GM19239 (cell line): ENCODE measurements around the gene CPA5.
"Not testable (repeated sequence)": the region's sequence is repeated elsewhere in the genome, so short reads cannot be mapped to it uniquely, and the experiment has no call there.

Source experiments
- DNase-seq: peaks from one replicate; pipeline ENCODE4 v3.0.0; 2011; ENCODE audit warnings: low spot score; ENCODE audit not compliant: insufficient read length
- FAIRE-seq: peaks from 2 replicates; lab custom pipeline; 2011; peaks lifted over from hg19 to GRCh38; lab: Jason Lieb, UNC

Gene CPA5

DNA sequence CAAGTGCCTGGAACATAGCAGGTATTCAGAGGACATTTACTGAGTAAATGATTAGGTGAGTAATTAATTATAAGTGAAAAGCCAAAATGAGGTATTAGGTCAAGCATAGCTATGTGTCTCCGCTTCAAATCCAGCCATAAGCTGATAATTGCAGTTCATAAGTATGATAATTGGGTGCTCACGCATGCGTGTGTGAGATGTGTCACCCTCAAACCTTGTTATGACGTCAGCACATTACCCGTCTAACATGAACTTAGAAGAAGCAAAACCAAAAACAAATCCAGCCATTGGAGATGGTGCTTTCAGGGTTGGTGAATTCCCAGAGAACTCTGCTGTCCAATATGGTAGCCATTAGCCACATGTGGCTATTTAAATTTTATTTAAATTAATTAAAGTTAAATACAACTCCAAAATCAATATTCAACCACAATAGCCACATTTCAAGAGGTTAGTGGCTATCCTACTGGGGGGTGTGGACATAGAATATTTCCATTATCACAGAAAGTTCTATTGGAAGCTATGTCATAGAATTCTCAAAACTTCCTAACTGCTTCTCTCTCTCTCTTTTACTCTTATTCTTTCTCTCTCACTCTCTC, at the start of gene CPA5:
TSS of gene CPA5 (plus strand) at position 546 of the 596 bp plus-strand sequence. CDS start 1,670 bp downstream, outside the sequence.
- DNase-seq (no peak), FAIRE-seq (no peak)

DNA sequence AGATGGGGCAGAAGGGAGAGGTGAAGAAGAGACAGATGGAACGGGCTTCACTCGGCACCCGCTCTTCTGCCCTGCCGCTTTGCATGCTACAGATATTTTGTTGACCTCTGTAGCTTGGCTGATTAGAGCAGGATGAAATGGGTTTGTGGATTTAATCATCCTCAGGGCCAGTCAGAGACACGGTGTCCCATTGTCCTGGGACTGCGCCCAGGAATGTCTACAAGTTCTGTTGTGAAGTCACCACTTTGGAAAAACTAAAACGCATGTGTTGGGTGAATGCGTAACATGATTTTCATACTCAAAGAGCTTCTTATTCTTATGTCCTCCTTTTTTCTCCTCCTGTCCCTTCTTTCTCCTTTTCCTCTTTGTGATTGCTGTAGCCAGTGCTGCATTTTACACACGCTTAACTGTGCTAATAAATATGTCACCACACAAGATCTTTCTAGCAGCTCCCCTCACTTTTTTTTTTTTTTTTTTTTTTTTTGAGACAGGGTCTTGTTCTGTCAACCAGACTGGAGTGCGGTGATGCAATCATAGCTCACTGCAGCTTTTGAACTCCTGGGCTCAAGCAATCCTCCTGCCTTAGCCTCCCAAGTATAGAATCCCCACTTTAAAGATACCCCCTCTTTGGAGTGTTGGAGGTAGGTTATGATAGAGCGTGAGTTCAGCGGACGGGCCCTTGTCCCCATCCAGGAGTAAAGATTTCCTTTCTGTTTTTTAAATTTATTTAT, 48.2 kb upstream of the CPA5 start:
- no peak for FAIRE-seq
- DNase-seq: no peak

DNA sequence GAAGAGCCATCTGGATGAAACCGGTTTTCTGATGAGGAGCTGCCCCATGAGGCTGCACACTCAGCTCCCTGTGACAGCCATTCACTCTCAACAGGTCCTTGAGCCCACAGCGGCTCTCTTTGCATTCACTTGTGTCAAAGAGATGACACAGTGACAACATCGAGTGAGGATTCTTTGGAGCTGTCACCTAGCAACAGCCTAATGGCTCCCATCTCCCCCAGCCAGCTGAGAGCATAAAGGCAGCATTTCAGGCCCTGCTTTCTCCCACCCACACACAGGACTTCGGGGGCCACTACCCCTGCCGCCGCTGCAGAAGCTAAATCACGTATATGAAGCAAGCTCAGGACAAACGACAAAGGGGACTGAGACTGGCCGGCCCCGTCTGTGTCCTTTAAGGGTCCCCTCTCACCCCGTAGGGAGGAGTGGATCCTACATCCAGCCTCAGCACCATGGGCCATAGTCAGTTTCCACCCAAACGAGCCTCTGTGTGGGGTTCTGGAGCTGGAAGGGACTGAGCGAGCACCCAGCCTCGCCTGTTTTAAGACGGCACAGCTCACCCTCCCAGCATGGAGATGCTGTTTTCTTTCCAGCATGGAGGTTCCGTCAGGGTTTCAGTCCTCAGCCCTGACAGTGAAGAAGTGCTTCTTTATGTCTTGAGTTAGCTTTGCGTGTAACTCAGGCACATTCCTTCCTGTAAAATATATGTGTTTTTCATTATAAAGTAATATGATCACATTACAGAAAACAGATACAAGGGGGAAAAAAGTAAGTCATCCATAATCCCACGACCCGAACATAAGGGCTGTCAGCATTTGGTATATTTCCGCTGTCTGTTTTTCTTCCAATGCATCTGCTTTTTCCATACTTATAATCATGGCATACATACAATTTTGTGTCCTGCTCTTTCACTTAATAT, 46.7 kb upstream of the CPA5 start:
- no peak for DNase-seq
- FAIRE-seq: no peak

DNA sequence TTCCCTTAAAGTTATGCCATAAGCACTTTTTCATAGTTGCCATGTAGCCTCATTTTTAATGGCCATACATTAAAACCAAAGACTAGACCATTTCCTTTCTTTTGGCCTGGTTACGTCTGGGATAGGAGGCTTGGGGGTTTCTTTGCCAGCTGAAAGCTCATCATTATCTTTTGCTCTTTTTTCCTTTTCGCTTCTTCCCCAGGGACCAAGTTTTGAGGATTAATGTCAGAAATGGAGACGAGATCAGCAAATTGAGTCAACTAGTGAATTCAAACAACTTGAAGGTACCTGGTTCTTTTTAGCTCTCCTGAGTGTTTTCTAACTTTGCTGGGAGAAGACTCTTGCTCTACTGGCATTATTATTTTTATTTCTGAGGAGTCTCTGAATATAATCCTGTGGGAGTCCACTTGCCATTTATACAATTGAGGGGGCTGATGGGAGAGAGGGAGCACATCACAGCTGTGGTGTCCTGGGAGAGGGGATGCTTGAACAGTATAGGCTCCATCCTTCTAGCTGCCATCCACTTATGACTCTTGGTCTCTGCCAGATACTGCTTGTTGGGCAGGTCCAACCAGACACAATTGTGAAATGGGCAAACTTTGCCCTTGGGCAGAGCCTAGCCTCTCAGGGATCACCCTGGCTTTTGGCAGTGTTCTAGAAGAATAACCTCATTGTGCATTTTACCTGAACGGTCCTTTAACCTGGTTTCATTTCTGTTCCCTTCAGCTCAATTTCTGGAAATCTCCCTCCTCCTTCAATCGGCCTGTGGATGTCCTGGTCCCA, 45.9 kb upstream of the CPA5 start:
- no peak for DNase-seq
- FAIRE-seq: no peak

GRCh38 chr7:130299866-130300265, 44.8 kb upstream of the CPA5 start:
- DNase-seq: no peak
- no peak for FAIRE-seq

DNA sequence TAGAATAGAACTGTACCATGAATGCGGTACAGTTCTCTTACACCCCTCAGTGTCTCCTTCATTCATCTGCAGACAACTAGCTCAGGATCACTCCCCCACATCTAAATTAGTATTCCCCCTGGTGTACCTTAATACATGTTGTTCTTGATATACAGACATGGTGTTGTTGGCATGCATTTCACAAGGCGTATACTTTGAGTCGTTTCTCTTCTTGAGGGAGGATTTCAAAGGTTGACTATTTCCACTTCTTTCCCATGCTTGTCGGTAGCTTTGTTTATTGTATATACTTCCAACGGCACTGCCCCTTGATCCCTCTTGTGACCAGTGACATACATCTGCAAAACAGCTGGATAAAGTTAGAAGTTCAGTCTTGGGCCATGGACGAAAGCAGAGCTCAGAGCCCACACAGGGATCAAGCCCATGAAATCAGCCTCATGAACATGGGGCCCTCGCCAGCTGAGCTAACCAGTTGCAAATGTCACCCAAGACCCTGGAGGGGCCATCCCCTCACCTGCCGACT, 43.1 kb upstream of the CPA5 start:
- FAIRE-seq (no peak), DNase-seq (no peak)

DNA sequence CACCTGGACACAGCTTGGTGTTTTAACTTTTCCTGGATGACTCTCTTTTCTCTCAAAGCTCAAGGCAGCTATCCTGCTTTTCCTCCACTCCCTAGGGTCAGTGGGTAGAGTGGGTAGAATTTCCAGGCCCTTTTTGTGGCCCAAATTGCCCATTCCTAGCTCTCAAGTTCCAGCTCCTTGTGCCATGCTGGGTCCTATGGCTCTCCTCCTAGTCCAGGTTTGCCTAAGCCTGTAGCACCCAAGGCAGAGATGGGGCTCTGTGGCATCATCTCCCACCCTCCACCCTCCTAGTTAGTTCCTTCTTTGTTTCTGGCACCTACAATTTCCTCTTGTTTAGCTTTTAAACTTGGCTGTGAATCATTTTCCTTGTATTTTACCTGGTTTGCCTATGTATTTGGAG, 42.0 kb upstream of the CPA5 start:
- DNase-seq (no peak), FAIRE-seq (no peak)

DNA sequence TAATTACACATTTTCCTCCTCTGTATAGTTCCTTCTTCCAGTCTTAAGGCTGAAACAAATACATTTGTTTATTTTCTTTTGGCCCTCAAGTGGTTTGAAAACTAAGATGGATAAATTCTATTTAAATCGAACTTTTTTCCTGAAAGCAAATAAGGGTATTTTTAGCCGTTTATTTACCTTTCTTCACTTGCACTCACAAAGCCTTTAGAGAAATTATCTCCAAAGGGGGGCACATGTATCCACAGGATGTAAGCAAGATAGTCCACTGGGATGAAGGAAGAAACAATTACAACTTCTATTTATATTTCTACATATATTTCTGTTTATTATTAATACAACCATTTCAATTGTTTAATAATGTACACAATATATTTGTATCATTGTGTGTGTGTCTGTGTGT, 41.5 kb upstream of the CPA5 start:
- DNase-seq (no peak), FAIRE-seq (no peak)

DNA sequence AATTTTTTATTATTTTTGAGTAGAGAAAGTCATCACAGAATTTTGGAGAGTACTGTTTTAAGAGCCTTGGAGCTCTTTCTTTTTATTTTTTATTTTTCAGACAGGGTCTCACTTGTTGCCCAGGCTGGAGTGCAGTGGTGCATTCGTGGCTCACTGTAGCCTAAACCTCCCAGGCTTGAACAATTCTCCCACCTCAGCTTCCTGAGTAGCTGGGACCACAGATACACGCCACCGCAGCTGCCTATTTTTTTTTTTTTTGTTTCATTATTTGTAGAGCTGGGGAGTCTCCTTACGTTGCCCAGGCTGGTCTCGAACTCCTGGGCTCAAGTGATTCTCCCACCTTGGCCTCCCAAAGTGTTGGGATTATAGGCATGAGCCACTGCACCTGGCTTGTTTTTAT, 41.1 kb upstream of the CPA5 start:
- FAIRE-seq: no peak
- DNase-seq: no peak

DNA sequence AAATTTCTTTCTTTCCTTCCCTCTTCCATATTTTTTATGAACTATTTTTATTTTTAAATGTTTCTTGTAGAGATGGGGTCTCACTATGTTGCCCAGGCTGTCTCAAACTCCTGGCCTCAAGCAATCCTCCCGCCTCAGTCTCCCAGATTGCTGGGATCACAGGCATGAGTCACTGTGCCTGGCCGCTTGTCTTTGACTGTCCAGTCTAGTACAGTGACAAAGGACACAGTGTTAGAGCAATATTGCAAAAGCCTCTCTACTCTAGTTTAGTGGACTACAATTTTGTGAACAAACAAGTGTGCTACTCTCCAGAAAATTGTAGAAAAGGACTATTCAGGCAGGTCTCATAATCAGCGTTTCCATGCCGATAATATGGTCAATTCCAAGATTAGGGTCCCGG, 40.6 kb upstream of the CPA5 start:
- FAIRE-seq: no peak
- no peak for DNase-seq

GRCh38 chr7:130304878-130305277, 39.7 kb upstream of the CPA5 start:
- DNase-seq (no peak), FAIRE-seq (no peak)

DNA sequence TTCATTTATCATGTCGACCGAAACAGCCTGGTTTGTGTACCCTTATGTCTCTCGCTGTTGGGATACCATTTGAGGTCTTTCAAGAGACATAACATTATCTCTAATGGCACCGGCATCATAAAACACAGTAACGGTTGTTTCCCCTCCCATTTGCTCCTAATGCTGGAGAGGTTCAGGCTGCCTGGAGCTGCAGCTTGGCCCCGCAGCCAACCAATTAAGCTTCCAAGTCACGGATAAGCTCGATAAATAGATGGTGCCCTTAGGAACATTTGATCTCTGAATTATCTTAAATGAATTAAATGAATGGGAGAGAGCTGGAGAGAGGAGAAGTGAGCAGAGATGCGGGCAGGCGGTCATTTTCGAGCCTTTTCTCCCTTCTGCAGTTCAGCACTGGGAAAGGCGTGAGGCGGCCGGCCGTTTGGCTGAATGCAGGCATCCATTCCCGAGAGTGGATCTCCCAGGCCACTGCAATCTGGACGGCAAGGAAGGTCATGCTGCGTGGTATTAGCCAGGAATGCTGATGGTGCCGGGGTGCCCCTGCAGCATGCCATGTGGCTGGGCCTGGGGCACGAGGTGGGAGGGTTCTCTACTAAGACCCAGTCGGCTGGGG, 39.1 kb upstream of the CPA5 start:
- DNase-seq (no peak), FAIRE-seq (no peak)

DNA sequence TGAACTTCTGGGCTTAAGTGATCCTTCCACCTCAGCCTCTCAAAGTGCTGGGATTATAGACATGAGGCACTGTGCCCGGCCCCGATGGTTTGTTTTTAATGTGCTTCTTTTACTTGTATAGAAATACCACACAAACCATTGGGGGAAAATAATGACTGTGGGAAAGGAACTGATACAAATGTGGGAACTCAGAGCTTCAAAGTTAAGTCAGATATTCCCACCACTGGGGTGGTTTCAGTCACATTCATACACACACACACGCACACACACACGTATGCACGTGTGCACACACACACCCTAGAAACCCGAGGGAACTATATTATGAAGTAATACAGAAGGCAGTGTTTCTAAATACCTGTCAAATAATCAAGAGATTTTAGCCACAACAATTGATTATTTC, 34.6 kb upstream of the CPA5 start:
- DNase-seq (no peak), FAIRE-seq (no peak)

DNA sequence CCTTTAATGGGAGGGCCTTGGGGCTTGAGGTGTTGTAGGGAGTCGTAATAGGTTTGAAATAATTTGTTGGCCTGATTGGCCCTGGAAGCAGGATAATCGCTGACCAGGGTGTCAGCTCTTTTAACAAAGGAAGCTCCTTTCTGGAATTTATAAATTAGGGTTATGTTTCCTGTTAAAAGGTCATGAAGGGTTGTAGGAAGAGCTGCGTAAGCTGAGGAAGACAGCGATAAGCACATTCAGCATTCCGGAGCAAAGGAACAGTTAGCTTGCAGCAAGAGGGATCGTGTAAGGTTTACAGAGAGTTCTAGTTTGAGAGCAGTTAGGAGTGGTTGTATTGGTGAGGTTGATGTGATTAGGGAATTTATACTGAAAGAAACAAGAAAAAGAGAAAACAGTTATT, 30.3 kb upstream of the CPA5 start:
- DNase-seq (no peak), FAIRE-seq (no peak)

DNA sequence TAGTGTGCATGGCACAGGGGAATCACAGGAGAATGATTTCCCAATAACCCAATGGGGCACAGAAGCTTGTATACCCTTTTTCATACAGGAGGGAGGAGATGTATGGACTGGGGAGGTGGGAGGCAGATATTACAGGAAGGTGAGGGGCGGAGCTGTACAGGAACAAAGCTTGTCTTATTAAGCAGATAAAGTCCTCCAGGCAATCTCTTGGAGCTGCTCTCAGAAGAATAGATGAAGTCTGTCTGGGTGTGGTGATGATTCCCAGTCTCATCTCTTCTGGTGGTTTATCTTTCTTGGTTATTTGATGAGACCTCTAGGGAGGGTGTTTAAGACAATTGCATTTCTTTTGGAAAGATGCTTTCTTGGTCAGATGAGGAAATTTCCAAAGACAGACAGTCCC, 25.1 kb upstream of the CPA5 start:
- FAIRE-seq: no peak
- DNase-seq: no peak

GRCh38 chr7:130321542-130322229, 22.9 kb upstream of the CPA5 start:
- not testable (repeated sequence) for DNase-seq, FAIRE-seq

DNA sequence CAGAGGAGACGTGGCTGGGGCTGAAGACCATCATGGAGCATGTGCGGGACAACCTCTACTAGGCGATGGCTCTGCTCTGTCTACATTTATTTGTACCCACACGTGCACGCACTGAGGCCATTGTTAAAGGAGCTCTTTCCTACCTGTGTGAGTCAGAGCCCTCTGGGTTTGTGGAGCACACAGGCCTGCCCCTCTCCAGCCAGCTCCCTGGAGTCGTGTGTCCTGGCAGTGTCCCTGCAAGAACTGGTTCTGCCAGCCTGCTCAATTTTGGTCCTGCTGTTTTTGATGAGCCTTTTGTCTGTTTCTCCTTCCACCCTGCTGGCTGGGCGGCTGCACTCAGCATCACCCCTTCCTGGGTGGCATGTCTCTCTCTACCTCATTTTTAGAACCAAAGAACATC, 22.0 kb upstream of the CPA5 start:
- DNase-seq (no peak), FAIRE-seq (no peak)

- FAIRE-seq: no peak
- no peak for DNase-seq
Observed at GRCh38 chr7:130324306-130324943, 20.2 kb upstream of the CPA5 start.

- no peak for DNase-seq
- FAIRE-seq: no peak
Observed at GRCh38 chr7:130329681-130330080, 14.9 kb upstream of the CPA5 start.
